SIG-M5 treated with dmso at 0.1 percent for 504 hours (cell line): ENCODE measurements around the gene SPECC1L.

ENCODE experiments used
- DNase-seq: peaks from one replicate; lab custom pipeline; 2025; ENCODE audit not compliant: unreplicated experiment; lab: John Stamatoyannopoulos, UW

SPECC1L gene

DNA sequence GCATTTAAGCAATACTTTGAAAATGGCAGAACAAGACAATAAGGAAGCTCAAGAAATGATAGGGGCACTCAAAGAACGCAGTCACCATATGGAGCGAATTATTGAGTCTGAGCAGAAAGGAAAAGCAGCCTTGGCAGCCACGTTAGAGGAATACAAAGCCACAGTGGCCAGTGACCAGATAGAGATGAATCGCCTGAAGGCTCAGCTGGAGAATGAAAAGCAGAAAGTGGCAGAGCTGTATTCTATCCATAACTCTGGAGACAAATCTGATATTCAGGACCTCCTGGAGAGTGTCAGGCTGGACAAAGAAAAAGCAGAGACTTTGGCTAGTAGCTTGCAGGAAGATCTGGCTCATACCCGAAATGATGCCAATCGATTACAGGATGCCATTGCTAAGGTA lies 51.9 kb downstream of the SPECC1L start:
- no peak for DNase-seq

DNA sequence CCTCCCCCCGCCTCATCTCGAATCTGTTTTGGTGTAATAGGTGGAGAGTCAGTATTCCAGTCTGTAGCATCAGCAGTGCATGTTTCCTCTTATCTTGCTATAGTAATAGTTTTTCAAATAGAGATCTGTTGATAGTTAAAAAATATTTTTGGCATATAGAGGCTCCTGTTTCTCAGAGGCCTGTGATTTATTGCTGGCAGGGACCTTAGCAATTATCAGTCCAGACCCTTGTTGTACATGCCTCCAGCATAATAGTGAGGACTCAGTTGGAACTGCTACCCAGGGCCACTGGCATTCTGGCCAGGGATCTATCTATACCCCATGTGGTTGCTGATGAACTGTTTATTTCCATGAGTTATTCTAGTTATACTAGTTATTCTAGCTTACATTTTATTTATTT lies 52.6 kb downstream of the SPECC1L start:
- no peak for DNase-seq

DNA sequence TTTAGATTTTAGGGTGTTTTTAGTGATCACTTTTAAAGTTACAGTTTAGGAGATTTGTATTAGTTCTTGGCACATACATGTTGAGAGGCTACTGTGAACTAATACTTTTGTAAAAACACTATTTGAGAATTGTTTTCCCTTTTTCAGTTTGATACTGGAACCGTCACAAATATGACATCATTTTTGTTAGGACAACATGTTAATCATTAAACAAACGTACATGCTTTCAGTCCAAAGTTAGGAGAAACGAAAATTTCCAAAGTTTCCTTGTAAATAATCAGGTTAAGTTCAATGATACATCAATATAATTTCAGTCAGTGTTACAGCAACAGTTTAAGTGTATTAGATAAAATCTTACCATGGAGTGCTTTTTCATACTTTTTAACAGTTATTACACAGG lies 53.1 kb downstream of the SPECC1L start:
- DNase-seq: no peak

DNA sequence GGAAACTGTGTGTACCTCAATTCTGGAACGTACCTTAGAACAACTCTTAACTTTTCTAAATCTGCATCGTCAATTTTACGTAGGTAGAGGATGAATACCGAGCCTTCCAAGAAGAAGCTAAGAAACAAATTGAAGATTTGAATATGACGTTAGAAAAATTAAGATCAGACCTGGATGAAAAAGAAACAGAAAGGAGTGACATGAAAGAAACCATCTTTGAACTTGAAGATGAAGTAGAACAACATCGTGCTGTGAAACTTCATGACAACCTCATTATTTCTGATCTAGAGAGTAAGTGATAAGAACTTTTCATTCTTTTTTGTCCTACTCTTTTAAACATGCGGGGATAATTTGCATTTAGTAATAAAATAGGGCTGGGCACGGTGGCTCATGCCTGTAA lies 53.5 kb downstream of the SPECC1L start:
- DNase-seq: no peak

DNA sequence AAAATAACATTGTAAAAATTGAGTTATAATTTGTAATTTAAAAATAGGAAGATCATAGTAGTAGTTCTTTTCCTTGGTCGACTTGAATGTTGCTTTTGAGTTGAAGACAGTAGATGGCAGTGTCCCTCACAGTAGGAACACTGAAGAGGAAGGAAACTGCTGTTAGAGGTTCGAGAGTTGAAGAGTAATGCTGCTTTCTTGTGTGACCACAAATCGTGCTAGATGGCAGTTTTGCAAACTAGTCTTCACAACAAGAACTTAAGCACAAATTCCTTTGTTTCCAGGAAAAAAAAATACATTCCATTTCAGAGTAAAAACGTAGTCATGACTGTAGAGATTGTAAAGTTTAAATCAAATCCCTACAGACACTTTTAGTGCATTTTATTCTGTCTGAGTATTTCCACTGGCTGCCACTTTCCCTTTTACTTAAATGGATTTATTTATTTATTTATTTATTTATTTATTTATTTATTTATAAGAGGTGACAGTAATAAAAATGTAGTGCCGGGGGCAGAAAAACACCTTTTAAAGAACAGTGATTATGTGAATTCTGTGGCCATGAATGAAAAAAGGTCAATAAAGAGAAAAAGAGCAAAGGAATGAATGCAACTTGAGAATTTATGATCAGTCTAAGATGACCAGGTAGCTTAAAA lies 54.6 kb downstream of the SPECC1L start:
- DNase-seq: peak; percentile 81

DNA sequence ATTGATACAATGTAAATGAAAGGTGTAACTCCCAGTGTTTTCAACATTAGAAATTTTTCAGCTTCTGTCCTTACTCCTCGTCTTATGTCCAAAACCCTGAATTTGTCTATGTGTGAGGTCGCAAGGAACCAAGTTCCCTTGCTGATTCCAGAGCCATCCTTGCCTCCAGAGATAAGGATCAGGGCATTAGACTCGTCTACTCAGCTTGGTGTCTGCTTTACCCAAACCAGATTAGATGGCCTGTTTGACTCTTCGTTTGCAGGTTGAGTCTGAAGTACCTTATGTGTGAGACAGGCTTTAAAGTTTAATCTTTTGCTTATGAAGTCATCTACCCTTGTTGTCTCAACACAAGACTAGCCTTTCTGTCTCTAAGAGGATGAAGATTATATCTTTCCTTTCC lies 55.6 kb downstream of the SPECC1L start:
- DNase-seq: no peak

DNA sequence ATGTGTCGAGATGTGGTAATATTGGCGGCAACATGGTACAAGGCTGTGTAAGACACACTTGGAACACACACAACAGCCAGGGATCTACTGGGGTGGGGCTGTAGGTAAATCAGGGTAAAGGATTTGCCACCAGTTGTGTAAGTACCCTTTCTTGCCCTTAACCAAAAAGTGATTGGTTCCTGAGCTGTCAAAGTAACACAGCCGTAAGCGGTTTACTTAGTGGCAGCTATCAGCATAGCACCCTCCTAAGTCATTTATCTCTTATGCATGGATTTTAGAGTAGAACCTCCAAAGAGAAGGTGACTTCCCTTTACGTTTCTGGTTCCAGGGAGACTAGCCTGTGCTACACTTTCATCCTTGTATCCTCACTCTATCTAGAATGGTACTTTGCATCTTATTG lies 57.2 kb downstream of the SPECC1L start:
- no peak for DNase-seq

DNA sequence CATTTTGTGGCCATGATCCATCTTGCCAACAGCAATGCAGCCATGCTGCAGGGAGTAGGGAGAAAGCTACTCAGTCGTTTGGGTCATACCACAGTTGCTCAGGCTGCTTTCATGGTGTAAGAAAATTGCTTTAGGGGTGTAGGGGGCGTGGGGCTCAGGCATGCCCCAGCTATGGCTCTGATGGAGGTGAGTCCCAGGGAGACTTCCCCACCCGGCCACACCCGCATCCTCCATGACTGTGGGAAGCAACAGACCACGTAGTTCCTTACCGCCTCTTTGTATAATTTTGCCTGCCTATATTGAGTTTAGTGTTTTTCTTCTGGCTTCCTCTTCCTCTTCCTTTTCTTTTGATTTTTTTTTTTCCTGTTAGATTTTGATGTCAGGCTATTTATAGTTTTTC lies 58.8 kb downstream of the SPECC1L start:
- no peak for DNase-seq

DNA sequence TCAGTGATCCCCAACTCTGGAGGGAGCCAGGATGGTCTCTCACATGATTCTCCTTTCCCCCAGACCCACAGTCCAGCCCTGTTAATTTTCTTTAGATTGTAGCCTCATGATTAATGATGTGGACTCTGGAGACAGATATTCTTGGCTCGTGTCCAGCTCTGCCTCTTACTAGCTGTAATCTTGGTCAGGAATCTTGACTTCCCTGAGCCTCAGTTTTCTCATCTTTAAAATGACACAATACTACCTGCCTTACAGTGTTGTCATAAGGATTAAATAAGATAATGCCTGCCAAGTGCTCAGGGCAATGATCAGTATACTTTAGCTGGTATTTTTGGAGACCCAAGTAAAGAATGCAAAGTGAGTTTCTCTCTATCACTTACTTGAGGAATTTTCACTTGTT lies 60.0 kb downstream of the SPECC1L start:
- no peak for DNase-seq

DNA sequence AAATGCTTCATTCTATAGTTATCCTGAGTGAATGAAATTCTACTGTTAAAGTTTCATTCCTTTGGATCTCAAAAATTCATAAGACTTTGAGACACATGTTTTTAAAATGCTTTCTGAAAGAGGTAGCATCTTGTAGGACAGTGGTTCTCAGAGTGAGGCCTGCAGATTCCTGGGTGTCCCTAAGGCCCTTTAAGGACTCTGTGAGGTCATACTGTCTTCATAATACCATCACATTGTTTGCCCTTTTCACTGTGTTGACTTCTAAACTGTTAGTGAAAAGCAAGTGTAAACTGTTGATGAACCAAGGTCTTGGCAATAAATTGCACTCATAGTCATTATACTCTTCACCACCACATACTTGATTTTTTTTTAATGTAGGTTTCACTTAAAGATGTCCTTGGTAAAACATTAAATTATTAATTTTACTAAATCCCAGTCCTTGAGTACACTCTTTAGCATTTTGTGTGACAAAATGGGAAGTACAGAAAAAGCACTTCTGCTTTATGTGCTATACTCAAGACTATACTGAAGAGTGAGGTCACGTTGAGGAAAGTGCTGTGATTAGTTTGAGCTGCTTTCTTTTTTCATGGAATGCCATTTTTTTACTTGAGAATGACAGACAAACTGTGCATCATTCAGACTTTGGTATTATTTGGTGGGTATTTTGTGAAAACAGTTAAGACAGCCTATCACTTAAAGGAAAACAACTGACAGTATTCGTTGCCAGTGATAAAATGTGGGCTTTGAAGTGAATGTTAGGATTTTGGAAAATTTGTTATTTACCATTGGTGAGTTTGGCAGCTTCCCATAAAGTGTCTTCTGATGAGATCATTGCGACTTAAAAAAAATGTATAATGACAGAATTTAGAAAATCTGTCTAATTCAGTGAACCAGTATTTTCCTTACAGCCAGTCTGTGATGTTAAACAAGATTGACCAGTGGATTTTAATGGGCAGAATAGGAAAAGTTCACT lies 61.1 kb downstream of the SPECC1L start:
- DNase-seq: peak; percentile 5

DNA sequence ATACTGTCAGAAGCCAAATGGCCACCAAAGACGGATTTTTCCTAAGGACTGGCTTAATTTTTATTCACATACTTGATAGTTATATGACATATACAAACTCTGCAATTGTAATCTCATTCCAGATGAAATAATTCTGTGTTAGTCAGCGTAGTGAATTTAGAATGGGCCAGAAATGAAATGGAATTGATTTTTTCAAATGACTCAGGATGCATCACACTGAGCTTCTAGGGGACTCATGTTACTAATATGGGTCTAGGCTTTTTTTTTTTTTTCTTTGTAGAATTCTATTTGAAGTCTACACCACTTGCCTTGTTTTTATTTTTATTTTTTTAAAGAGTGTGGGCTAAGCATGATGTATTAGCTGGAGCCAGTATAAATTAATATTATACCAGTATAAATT lies 62.7 kb downstream of the SPECC1L start:
- no peak for DNase-seq

DNA sequence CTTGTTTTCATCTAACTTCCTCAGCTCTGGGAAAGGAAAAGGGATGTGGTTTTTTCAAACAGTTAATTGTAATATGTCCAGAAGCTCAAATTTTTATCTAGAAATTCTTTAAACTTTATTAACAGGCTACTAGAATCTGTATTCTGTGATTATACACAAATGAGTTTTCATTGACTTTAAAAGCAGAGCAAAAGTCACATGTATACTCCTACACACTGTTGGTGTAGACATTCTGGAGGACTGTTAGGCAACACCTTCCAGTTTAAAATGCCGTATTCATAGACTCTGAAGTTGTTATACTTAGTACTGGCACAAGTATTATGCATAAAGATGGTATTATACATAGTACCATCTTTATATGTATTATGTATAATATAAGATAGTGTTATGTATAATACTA lies 64.9 kb downstream of the SPECC1L start:
- no peak for DNase-seq

DNA sequence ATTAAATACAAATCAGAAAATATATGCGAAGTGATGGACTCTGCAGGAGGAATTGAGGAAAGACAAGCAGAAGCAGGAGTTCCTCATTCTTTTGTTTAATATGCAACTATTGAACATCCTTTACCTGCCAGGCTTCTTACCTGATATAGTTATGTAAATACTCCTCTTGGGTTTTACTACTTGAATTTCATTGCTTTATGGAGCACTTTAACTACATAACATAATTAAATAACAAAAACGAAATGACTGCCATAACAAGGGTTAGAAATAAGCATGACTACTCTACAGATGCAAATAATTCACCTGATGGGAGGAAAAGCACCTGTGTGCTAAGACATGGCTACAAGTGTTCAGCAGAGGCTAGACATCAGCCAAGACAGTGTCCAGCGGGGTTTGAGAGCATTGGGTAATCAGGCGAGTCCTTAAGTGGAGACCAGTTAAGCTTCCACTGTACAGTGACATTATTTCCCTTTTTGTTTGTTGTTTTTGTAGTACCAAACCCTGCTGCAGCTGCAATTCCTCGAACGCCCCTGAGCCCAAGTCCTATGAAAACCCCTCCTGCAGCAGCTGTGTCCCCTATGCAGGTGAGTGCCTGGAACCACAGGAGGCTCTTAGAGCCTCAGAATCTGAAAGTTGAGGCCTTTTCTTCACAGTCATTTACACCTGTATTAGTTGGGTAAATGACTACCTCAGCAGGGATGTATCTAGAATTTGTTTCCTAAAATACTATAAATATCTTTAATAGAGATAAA lies 67.4 kb downstream of the SPECC1L start:
- no peak for DNase-seq

DNA sequence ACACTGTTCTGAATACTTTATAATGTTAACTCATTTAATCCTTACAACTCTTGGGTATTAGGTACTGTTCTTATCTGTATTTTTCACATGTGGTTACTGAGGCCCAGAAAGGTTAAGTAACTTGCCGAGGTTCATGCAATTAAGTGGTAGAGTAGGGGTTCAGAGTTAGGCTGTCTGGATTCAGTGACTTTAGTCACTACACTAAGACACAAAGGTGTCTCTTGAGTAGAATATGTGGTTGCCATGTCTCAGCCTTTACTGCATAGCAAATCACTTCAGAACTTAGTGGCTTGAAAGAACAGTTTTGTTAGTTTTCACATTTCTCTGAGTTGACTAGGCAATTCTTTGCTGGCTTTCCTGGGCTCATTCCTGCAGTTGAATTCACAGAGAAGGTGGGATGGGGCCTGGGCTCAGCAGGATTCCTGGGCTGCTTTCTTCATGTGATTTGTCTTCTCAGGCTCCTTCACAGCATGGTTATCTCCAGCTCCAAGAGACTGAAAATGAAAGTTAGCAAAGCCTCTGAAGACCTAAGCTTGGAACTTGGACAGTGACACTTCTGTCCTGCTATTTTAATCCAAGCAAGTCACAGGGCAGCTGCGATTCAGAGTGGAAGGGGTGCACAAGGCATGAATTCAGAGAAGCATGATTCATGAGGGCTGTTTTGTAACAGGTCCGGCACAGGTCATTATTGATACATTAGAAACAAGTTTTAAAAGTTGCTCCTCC lies 68.3 kb downstream of the SPECC1L start:
- no peak for DNase-seq

DNA sequence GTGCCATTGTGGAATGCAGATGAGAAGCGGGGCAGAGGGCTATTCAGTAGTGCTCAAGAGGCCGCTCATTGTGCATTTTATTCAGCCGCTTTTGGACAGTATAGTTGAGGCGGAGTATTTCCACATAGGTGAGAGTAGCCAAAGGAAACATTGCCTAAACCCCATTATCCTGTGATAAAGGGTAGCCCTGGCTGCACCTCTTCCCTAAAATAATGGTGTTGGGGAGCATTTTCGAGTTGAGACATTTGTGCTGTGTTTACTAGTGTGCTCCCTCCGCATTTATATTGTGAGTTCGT lies 68.8 kb downstream of the SPECC1L start:
- no peak for DNase-seq

DNA sequence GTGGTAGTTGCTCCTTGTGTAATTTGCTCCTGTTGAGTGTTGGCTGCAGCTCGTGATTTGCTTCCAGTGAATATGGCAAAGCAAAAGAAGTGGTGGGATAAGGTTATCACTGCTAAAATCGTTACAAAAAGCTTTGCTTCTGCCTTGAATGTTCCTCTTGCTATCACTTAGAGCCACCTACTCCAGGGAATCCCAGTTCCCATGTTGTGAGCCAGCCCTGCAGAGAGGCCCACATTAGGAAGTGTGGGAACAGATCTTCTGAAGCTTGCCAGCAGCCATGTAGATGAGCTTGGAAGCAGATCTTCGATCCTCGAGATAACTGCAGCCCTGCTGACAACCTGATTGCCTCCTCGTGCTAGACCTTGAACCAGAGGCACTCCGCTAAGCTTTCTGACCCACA lies 71.0 kb downstream of the SPECC1L start:
- DNase-seq: no peak

DNA sequence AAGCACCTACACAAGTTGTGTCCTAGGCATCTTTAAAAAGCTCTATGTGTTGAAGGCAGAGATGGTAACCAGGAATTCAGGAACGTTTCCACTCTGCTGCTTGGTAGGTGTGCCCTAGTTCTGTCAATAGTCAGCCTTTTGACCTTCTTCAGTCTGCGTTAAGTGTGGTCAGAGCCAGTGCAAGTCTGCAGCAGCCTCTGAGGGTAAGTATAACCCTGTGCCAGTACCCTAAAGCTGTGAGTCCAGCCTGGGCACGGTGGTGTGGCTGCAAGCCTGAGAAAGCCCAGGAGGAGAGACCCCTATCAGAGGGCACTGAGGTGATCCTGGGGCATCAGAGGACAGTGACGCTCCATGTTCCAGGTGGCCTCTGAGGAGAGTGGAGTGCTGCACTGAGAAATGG lies 80.0 kb downstream of the SPECC1L start:
- DNase-seq: no peak

DNA sequence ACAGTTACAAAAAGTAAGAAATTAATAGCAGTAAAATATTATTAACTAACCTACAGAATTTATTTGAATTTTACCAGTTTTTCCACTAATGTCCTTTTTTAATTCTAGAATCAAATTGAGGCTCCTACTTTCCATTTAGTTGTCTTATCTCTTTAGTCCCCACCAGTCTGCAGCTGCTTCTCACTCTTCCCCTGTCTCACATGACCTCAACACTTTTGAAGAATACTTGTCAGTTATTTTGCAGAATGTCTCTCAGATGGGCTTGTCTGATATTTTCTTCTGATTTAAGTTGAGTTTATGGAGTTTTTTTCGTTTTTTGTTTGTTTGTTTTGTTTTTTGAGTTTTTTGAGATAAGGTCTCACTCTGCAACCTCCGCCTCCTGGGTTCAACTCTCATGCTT lies 82.5 kb downstream of the SPECC1L start:
- DNase-seq: no peak

DNA sequence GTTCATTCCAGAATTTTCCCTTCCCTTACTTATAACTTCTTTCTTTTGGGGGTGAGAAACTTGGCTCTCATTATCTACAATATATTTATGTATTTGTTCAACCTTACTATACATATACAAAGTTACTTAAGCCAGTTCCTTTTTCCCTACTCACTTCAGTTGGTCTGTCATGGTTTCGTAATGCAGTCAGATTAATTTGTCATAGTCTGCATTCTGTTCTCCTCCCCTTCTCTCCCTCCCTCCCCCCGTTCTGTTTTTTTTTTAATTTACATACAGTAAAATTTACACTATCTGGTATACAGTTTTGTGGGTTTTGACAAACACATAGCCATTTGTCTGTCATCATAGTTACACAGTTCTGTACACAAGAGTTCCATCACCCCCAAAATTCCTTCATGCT lies 84.9 kb downstream of the SPECC1L start:
- DNase-seq: peak; percentile 64

DNA sequence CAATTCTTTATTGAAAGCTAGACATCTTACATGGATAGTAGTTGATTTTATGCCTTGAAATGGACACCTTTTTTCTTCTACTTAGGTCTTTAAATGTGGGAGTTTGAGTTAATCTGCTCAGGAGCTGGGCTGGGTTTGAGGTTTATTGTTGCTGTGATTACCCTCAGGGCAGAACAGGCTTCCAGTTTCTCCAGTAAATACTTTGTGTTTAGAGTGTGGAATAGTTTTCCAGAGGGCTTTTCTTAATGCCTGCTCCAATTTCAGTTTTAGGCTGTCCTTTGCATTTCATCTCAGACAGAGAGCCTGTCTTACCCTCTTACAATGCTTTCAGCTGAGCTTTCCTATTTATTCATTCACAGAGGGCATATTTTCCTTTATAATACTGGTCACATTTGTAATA lies 86.9 kb downstream of the SPECC1L start:
- no peak for DNase-seq

DNA sequence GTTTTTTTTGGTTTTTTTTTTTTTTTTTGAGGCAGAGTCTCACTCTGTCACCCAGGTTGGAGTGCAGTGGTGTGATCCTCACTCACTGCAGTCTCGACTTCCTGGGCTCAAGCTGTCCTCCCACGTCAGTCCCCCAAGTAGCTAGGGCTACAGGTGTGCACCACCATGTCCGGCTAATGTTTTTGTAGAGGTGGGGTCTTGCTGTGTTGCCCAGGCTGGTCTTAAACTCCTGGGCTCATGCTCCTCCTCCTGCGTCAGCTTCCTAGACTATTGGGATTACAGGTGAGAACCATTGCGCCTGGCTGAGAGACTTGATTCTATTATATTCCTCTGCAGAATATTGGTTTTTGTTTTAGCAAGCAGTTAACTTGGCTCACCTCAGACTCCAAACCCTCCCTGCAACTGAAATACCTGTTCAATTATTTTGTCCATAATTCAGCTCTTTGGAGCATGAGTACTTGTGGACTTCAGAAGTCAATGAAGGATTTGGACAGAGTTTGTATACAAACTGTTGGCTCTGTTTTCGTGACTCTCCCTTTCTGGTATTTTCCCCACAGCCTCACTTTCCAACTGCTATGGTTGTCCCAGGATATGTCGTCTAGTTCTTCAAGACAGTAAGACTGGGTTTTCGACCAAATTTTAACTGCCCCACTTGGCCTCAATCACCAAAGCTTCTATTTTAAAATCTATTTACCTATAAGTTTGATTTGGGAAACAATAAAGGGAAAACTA lies 87.6 kb downstream of the SPECC1L start:
- no peak for DNase-seq
